Amniotic stem cell (primary cell): Measurements from ENCODE around the gene EIF4B.

ENCODE experiments used
- DNase-seq: peaks from one replicate; lab custom pipeline; 2025; lab: John Stamatoyannopoulos, UW

EIF4B gene

DNA sequence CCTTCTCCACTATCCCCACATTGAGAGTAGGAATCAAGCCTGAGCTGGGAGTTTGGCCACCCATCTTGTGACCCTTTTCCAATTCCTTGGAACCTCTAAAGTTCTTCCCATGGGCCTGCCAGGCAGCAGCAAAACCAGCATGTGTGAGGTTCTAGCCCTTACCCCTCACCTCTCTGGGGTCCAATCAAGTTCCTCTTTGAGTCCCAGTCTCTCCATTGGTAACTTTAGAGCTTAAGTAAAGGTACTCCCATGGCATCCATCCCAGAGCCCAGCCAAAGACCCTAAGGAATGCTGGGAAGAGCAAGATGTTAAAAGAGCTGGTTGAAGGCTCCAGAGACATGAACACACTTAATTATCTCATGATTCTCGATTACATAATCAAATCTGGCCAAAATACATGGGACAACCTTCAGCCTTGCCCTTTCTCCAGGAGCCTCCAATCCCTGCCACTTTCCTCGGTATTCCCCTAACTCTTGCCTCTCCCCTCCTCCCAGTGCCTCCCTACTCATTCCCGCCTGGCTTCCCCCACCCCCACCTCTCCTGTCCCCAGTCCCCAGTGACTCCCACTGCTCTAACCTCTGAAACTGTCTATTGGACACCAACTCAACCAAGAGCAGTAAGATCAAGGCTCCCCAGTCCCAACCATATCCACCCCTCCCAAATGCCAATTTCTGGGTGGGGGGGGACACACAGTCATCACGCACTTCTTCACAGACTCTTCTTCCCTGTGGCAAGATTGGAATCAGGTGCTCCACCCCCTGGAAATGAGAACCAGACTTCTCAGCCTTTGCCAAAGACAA is 38.8 kb downstream of the EIF4B start:
- no peak for DNase-seq

DNA sequence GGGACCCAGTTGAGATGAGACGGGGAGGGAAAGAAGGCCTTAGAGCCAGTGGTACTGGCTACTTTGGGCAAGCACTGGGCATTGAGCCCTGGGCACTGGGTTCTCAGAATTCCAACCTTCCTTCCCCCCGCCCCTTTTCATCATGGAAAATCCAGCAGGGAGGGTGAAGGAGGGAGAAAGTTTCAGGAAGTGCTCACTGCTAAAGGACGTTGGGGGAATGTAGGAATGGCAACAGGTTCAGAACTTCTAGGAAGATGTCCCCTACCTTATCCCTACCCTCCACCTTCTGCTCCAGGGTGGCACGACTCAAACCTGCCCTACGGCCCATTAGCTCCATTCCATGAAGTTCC is 39.4 kb downstream of the EIF4B start:
- DNase-seq: no peak

DNA sequence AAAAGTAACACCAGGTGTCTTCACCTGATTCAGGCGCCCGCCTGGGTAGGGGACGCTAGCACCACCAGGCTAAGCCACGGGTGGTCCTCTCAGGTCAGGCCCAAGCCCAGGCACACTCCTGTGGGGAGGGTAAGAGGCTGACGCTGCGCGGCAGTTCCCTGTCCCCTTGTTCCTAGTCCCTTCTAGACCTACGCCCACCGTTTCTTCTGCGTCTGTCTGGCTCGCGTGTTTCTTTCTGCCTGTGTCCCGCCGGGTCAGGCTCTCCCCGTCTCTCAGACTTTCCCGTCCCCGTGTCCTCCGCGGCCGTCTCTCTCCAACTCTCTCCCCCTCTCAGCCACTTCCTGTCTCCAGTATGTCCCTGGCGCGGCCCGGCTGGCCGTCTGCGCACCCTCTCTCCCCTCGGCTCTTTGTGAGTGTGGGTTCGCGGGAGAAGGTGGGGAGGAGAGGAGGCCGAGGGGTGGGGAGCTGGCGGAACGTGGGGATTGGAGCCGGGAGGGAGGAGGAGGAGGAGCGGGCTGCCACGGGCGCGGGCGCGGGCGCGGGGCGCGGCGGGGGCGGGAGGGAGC is 40.5 kb downstream of the EIF4B start:
- DNase-seq: peak; percentile 73

DNA sequence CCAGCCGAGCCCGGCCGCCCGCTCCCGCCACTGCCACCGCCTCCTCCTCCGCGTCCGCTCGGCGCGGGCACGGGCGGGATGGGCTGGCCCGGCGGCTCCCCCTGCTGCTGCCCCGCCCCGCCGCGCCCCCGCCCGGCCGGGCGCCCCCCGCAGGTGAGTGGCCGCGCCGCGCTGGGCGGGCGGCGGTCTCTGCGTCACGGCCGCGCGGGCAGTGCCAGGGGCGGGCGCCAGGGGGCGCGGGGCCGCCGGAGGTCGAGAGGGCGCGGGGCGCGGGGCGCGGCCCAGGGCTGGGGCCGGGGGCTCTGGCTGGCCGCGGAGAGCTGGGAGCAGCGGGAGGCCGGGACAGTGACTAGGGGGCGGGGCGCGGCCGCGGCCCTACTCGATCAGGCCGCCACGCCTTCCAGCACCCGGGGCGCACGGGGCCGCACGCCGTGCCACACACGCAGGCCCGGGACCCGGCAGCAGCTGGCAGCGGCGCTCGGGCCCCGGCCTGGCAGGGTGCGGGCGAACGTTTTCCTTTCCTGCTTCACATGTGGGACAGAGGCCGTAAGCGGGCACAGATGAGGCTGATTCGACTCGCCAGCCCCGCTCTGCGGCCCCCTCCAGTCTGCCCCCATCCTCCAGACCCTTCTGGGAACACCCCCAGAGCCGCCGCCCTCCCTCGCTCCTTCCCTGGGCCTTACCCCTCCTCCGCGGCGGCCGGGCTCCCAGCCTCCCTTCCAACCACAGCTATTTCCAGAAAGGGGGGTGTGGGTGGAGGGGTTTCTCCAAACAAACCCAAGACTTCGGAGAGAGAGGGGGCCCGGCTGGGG is 41.2 kb downstream of the EIF4B start:
- no peak for DNase-seq

DNA sequence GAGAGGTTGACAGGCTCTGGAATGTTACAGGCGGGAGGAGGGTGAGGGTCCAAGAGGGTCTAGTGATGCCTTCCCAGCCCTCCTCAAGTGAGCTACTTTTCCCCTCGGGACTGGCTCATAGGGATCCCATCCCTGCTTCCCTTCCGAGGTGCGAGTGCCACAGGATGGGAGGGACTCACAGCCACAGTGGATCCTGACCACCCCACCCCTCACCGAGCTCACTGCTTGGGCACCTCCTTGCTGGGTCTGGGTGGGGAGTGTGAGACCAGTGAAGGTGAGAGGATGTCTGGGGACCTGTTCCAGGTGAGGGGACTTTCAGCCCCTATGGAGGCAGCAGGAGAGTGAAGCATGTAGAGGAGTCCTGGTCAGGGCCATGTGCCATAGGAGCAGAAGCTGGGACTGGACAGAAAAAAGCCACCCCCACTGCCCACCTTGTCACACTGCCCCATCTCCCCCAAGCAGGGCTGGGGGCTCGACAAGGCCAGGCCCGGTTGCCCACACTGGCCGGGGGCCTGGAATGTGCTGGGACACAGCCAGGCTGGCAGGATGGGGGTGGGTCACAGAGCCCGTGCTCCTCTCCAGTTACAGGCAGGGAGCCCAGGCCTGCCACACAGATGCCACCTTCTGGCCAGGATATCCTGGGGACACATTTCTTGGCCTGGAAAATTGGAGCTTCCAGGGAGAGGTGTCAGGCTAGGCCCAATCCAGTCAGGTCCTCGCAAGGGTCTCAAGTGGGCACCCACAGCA is 42.0 kb downstream of the EIF4B start:
- no peak for DNase-seq

DNA sequence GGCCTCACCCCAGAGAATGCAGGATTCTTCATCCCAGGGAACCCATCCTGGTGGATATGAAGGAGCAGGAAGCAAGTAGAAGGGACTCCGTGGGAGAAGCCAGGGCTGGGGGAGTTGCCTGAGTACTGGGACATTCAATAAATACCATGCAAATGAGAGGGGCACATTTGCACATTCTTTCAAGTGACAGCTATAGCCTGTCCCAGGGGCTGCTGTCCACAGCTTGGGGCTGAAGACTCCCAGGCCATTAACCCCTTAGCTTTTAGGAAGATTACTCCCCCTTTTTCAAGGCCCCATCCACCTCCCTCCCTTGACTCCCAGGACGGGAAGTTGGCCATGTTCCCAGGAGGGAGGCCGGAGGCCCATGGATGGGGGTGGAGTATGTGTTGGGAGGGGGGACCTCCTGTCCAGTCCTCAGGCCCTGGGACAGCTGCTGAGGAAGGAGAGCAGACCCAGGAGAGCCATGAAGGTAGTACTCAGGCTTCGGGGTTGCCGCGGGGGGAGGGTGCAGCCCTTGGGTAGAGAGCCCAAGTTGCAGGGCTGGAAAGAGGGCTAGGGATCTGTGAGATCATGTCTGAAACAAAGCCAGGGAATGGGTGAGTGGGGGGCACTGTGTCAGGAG is 42.6 kb downstream of the EIF4B start:
- DNase-seq: no peak

DNA sequence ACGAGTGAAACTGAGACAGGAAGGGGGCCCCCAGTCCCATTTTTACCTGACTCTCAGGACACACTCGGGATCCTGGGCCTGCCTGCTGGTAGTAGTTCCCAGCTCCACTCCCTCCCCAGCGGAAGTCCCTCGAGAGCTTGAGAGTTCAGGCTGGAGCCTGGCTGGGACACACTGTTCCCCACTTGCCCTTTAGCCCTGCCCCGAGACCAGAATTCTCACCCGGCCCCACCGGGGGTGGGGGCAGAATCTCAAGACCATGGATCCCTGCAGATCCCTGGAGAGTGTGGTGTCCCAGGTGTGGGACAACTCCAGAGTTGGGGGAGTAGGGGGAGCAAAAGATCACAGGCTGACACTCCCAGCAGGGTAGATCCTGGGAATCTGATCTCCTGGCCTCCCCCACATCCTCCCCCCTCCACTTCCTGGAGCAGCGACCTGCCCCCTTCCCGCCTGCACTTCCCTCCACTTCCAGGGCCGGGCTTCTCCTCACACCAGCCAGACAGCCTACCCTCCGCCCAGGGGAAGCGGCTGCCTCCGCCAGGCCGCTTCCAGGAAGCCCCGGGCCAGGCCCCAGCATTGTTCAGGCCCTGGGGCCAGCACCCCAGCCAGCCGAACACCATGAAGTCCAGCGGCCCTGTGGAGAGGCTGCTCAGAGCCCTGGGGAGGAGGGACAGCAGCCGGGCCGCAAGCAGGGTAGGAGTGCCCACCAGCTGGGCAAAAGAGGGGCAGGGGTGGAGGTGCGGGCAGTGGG is 43.5 kb downstream of the EIF4B start, which contains the start of gene TNS2:
TSS of gene TNS2 (plus strand) at position 495 of the 748 bp plus-strand sequence. CDS start at position 616, 121 bp downstream.
- DNase-seq: no peak

DNA sequence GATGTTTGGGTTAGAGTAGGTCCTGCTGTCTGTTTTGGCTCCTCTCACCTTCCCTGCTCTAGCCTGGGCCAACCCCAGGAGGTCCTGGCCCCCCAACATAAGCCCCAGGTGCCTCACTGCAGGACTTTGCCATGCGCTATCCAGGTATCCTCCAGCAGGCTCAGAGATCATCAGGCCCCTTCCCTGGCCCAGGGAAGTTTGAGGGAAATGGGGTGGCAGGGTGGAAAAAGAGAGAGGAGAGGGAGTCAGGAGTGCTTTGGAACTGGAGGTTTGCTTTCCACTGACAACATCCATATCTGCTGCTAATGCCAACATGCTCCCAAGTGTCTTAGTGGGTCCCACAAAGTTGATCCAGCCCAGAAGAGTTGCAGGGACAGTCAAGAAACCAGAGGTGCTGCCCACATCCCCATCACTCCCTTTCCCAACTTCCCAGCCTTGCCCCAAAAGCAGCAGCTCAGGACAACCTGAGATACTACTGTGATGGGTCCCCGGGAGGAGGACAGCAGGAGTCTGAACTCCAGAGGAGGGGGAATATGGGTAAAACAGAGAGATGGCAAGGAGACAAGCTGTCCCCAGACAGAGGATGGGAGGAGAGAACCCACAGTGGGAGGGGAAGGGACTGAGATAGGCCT is 44.3 kb downstream of the EIF4B start:
- no peak for DNase-seq

DNA sequence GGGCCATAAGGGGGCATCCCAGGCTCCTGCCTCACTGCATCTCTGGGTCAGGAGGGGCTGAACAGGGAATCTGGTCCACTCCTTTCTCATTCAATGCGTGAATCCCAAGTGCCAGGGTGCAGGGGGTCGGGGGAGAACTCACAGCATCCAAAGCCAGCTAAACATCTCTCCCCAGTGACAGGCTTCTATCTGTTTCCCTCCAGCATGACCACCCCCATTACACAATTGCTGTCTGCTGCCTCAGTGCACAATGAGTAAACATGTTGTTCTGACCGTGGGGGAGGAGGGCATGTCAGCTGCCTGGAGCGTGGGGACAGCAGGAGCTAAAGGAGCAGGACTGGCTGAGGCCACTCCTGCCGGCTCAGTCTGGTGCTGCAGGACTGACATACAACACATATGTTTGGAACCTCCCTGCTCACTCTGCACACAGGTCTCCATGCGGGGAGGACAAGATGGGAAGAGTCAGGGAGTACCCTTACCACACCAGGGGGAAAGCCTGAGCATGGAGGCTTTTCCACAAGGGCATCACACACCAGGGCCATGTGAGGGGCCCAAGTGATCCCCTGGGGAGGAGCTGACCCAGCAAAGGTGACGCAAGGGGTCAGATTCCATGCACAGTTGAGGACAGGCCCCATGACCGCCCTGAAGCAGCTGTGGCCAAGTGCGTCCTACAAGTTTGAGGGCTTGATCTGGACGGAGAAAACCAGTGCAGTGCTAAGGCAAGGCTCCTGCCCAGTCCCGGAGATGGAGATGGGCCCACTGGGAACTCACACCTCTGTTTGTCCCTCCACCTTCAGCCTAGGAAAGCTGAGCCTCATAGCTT is 45.0 kb downstream of the EIF4B start:
- DNase-seq: no peak

DNA sequence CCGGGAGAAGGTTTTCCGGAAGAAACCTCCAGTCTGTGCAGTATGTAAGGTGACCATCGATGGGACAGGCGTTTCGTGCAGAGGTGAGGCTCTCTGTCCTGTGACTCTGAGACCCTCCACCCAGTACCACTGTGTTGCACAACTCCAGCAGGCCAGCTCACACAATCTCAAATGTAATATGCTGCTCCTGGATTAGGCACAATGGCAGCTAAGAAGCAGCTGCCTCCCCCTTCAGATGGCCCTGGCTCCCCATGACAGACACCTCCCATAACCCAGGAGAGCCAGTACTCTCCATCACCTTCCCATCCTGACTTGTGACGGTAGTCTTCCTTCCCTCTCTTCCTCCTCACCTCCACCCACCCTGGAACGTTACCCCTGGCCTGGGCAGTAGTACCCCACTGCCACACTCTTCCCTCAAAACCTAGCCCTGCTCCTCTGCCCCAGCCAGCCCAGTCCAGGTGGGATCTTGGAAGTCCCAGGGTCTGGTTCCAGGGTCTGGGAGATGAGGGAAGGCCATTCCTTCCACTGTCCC is 45.7 kb downstream of the EIF4B start:
- DNase-seq: no peak

DNA sequence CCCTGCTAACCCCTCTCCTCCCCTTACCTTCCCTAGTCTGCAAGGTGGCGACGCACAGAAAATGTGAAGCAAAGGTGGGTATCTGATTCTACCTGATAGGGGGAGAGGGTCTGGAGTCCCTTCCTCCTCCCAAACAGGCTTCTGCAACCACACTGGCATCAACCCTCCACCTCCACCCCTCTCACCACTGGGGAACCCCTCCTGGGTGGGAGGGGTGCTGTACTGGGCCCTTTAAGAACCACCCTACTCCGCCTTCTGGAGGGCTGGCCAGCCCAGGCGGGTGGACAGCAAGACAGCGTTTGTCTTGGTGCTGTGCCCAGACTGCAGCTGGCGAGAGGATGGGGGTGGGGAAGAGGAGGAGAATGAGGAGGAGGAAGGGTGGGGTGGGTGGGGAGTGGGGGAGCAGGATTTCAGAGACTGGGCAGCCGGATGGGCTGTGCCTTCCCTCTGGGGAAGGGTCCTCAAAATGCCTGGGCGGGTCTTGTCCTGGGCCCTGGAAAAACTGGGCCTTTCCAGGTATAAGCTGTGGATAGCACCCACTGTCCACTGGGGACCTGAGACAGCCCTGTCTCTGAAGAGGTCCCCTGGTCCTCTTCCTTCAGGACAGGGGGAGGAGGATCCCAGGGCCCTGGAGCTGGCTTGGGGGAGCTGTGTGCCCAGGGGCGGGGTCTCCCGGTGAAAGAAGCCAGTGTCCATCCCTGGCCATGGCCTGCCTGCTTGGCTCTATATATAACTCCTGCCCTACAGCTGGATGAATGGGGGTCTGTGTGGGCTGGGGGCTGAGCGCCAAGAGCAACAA is 46.4 kb downstream of the EIF4B start:
- DNase-seq: peak; percentile 34

DNA sequence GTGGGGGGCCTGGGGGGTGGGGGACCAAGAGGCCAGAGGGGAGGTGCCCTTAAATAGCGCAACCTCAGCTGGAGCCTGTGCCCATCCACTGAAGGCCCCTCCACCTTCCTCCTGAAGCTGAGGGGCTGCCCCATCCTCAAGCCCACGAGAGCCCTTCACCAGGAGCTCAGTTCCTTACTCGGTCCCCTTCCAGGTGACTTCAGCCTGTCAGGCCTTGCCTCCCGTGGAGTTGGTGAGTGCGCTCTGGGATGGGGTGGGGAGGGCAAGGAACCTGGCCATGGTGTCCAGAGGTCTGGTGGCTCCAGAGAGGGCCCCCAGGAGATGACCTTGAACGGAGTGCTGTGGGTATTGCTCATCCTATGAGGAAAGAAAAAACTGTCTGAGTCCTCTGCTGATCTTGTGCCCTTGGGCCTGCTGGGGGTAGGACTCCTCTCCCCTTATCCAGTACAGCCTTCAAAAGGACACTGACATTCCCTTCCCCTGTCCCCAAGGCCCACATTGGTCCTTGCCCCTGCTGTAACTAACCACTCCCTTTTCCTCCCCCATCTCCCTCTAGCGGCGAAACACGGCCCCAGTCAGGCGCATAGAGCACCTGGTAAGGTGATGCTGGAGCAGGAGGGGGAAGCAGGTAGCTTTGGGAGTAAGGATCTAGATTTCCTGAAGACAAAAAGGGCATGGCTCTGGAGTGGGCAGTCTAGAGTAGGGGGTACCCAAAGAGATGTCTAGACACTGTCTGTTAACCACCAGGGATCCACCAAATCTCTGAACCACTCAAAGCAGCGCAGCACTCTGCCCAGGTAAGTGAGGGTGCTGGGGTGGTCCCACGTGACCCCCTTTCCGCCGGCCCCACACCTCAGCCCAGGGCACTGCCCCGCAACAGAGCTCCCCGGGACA is 47.2 kb downstream of the EIF4B start:
- DNase-seq: no peak

DNA sequence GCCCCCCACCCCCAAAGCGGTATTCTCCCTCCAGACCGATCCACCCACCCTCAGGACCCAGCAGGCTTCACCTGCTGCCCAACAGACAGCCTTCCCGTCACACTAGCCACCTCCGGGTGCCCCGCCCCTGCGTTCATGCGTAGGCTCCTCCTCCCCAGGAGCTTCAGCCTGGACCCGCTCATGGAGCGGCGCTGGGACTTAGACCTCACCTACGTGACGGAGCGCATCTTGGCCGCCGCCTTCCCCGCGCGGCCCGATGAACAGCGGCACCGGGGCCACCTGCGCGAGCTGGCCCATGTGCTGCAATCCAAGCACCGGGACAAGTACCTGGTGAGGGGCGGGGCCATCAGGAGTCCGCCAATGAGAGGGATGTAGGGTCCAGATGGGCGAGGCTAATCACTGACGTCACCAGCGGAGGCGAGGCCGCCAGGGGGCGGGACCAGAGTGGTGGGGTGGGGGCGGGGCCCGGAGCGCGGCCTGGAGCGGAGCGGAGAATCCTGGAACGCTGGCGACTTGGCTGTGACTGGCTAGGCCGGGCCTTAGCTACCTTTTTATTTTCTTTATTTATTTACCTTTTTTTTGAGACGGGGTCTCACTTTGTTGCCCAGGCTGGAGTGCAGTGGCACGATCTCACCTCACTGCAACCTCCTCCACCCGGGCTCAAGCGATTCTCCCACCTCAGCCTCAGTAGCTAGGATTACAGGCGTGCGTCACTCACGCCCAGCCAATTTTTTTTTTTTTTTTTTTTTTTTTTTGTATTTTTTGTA is 48.0 kb downstream of the EIF4B start:
- DNase-seq: no peak

DNA sequence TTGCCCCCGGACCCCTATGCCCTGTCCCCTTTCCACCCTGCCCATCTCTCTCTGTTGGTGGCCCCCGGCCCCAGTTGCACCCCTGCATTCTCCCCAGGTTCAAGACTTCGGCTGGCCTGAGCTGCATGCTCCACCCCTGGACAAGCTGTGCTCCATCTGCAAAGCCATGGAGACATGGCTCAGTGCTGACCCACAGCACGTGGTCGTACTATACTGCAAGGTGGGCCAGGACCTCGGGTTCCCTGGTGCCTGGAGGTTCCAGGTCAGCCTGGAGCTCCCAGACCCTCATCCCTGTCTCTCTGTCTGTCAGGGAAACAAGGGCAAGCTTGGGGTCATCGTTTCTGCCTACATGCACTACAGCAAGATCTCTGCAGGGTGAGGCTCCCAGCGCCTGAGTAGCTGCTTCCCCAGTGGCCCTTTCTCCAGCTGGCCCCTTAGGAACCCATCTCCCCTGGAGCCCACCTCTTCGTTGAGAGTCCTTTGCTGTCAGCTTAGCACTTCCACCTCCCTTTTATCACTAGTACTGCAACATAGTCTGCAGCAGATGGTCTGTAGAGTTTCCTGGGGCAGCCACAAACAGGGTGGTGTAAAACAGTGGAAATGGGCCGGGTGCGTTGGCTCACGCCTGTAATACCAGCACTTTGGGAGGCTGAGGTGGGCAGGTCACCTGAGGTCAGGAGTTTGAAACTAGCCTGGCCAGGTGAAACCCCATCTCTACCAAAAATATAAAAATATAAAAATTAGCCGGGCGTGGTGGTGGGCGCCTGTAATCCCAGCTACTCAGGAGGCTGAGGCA is 49.4 kb downstream of the EIF4B start:
- DNase-seq: no peak

DNA sequence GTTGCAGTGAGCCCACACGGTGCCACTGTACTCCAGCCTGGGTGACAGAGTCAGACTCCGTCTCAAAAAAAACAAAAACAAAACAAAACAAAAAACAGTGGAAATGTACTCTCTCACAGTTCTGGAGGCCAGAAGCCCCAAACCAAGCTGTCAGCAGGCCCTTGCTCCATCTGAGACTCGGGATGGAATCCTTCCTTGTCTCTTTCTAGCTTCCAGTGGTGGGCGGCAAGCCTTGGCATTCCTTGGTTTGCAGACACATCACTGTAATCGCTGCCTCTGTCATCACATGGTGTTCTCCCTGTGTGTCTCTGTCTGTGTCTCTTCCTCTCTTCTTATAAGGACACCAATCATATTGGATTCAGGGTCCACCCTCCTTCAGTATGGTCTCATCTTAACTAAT is 50.0 kb downstream of the EIF4B start:
- no peak for DNase-seq

DNA sequence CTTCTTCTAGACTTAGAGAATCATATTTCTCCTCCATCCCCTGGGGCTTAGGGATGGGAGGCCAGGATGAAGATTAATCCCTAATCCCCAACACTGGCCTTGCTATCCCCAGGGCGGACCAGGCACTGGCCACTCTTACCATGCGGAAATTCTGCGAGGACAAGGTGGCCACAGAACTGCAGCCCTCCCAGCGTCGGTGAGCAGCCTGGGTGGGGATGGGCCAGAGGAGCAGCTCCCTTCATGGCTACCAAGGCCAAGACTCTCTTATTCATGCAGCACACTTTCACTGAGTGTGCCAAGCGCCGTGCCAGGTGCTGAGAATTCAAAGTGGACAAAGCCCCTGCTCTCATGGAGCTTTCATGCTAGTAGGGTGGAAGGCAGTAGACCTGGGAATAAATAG is 50.6 kb downstream of the EIF4B start:
- DNase-seq: no peak
